ENCODE measurements around the gene TBC1D2.

The TBC1D2 gene

DNA sequence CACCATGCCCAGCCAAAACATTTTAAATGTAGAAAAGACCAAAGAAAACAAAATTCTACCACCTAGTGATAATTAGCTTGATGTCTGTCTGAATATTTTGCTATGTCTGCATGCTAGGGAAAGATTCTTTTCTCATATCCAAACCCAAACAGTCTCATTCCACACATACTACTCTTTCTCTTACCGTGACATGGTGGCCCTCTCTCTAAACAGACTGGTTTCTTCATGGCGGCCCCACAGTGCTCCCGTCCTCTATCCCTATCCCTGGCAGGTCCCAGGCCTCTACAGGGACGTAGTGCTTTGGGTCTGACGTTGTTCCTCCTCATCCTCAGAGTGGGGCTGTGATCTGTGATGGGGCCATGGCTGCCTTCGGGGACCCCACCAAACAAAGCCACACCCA lies 71.1 kb downstream of the TBC1D2 start:
- no peak for DNase-seq (ENCODE audit: low read depth, low spot score)
- TF ChIP-seq EZH2 (IDR thresholded peaks at IDR 0.05) (no peak), FOXP2 (optimal IDR thresholded peaks at IDR 0.05; ENCODE audit: control extremely low read depth, extremely low read length, insufficient read depth) (no peak), POLR2AphosphoS5 (IDR thresholded peaks at IDR 0.05; ENCODE audit: borderline replicate concordance, low read depth, low read length) (no peak)
- H3K4me3 ChIP-seq: no peak overlapping the region
- no peaks in the 10 kb centered on the region for H3K9me3 ChIP-seq (ENCODE audit: low read depth, low read length)
- no peaks in the 10 kb centered on the region for H3K36me3 ChIP-seq (ENCODE audit: insufficient read depth, low read length)
- no peak overlapping the region for H3K27ac ChIP-seq
- no peak overlapping the region for H3K9ac ChIP-seq (ENCODE audit: insufficient read length)

DNA sequence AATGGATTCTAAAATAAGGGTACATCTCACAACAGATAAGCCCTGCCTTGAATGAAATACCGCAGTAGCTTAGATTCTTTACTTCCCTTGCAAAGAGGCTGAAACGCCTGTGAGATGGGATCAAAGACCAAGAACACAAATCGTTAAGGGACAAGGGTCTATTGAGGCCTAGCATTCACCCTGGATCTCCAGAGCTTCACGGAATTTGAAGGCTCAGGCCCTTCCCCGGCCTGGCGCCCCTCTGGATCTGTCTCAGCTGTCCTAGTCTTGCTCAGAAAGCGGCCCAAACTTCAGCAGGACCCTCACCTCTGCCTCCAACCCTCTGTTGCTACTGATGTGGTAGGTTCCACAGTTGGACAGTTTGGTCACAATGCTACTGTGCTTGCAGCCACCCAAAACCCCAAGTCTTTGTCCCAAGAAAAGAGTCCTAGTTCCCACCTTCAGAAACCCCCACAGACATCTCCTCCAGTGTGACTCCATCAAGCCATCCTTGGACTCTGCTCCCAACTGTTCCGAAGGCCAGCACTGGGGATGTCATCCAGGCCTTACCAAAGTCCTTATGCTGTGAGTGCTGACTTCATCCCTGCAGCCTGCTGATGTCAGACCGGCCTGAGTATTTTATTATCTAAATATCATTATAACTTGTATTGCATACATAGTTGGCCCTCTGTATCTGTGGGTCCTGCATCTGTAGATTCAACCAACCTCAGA lies 72.4 kb downstream of the TBC1D2 start:
- Histone ChIP-seq H3K9ac (ENCODE audit: insufficient read length) (no peak overlapping the region), H3K36me3 (ENCODE audit: insufficient read depth, low read length) (no peaks in the 10 kb centered on the region), H3K27ac (no peak overlapping the region), H3K9me3 (ENCODE audit: low read depth, low read length) (no peaks in the 10 kb centered on the region), H3K4me3 (no peak overlapping the region)
- no peak for TF ChIP-seq EZH2 (IDR thresholded peaks at IDR 0.05)
- no peak for TF ChIP-seq POLR2AphosphoS5 (IDR thresholded peaks at IDR 0.05; ENCODE audit: borderline replicate concordance, low read depth, low read length)
- TF ChIP-seq FOXP2 (optimal IDR thresholded peaks at IDR 0.05; ENCODE audit: control extremely low read depth, extremely low read length, insufficient read depth): no peak
- DNase-seq (ENCODE audit: low read depth, low spot score): no peak

DNA sequence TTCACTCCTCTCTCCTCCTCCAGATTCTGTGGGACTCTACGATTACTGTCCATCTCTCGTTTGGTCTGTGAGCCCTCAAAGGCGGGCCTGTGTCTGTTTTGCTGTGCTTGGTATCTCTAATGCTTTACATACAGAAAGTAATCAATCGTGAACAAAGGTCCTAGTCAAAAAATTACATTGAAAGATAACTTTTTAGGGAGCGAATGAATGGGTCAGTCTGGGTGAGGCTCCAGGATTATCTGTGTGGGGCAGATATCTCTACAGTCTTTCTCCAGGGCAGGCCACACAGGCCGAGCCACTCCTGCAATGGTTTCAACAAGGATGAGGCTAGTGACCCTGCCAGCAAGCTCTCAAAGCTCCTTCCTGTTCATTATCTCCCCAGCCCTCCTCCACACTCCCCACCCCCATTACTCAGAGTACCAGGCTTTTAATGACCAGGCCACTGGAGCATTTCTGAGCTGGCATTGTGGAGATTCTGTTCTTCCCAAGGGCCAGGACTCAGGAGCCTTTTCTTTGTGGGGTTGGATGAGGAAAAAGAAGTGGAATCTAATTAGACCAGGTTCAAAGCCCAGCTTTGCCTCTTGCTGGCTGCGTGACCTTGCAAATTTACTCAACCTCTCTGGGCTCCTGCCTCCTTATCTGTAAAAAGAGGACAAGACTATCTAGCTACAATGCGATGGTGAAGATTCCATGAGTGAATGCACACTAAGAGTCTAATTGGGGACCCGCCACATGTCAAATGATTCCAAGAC lies 73.2 kb downstream of the TBC1D2 start:
- DNase-seq (ENCODE audit: low read depth, low spot score): no peak

DNA sequence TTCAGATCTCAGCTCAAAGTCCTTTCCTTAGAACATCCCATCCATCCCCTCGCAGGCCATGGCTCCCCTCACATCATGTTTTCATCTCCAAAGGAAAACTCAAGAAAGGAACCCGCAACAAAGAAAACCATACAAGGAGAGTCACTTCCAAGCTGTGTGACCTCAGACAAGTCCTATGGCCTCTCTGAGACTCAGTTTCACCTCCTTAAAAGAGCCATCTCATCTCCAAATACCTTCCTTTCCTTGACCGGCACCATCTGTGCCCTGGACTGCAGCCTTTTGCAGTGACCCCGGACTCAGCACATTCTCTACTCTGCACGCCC lies 73.7 kb downstream of the TBC1D2 start:
- TF ChIP-seq FOXP2 (optimal IDR thresholded peaks at IDR 0.05; ENCODE audit: control extremely low read depth, extremely low read length, insufficient read depth): no peak
- no peak for TF ChIP-seq EZH2 (IDR thresholded peaks at IDR 0.05)
- TF ChIP-seq POLR2AphosphoS5 (IDR thresholded peaks at IDR 0.05; ENCODE audit: borderline replicate concordance, low read depth, low read length): no peak
- Histone ChIP-seq H3K9ac (ENCODE audit: insufficient read length) (no peak overlapping the region), H3K27ac (no peak overlapping the region)

More for the DNA sequence above, 73.2 kb downstream of the TBC1D2 start:
- no peak overlapping the region for H3K27ac ChIP-seq
- H3K9ac ChIP-seq (ENCODE audit: insufficient read length): no peak overlapping the region
- no peaks in the 10 kb centered on the region for H3K36me3 ChIP-seq (ENCODE audit: insufficient read depth, low read length)
- TF ChIP-seq EZH2 (IDR thresholded peaks at IDR 0.05) (no peak), FOXP2 (optimal IDR thresholded peaks at IDR 0.05; ENCODE audit: control extremely low read depth, extremely low read length, insufficient read depth) (no peak), POLR2AphosphoS5 (IDR thresholded peaks at IDR 0.05; ENCODE audit: borderline replicate concordance, low read depth, low read length) (no peak)
- no peak overlapping the region for H3K4me3 ChIP-seq
- no peaks in the 10 kb centered on the region for H3K9me3 ChIP-seq (ENCODE audit: low read depth, low read length)

DNA sequence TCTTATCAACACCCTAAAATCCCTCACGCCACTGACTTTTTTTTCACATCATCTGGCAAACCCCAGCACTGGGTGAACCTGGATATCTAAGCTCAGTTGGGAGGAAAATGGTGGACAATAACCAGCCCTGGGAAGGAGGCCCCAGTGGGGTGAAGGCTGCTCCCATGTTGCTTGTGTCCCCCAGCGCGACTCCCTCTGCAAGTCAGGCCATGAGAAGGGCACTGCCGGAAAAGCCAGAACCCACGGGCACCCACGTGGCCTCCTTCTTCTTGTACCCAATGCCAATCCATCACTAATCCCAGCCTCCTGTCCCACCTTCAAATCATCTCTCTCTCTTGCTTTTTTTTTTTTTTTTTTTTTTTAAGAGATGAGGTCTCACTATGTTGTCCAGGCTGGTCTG lies 74.5 kb downstream of the TBC1D2 start:
- no peak for TF ChIP-seq FOXP2 (optimal IDR thresholded peaks at IDR 0.05; ENCODE audit: control extremely low read depth, extremely low read length, insufficient read depth)
- no peak for TF ChIP-seq POLR2AphosphoS5 (IDR thresholded peaks at IDR 0.05; ENCODE audit: borderline replicate concordance, low read depth, low read length)
- TF ChIP-seq EZH2 (IDR thresholded peaks at IDR 0.05): no peak
- Histone ChIP-seq H3K36me3 (ENCODE audit: insufficient read depth, low read length) (no peaks in the 10 kb centered on the region), H3K27ac (no peak overlapping the region), H3K9me3 (ENCODE audit: low read depth, low read length) (no peaks in the 10 kb centered on the region), H3K4me3 (no peak overlapping the region), H3K9ac (ENCODE audit: insufficient read length) (no peak overlapping the region)
- no peak for DNase-seq (ENCODE audit: low read depth, low spot score)

More for the DNA sequence above, 73.7 kb downstream of the TBC1D2 start:
- Histone ChIP-seq H3K4me3 (no peak overlapping the region), H3K9me3 (ENCODE audit: low read depth, low read length) (no peaks in the 10 kb centered on the region), H3K36me3 (ENCODE audit: insufficient read depth, low read length) (no peaks in the 10 kb centered on the region)
- no peak for DNase-seq (ENCODE audit: low read depth, low spot score)

DNA sequence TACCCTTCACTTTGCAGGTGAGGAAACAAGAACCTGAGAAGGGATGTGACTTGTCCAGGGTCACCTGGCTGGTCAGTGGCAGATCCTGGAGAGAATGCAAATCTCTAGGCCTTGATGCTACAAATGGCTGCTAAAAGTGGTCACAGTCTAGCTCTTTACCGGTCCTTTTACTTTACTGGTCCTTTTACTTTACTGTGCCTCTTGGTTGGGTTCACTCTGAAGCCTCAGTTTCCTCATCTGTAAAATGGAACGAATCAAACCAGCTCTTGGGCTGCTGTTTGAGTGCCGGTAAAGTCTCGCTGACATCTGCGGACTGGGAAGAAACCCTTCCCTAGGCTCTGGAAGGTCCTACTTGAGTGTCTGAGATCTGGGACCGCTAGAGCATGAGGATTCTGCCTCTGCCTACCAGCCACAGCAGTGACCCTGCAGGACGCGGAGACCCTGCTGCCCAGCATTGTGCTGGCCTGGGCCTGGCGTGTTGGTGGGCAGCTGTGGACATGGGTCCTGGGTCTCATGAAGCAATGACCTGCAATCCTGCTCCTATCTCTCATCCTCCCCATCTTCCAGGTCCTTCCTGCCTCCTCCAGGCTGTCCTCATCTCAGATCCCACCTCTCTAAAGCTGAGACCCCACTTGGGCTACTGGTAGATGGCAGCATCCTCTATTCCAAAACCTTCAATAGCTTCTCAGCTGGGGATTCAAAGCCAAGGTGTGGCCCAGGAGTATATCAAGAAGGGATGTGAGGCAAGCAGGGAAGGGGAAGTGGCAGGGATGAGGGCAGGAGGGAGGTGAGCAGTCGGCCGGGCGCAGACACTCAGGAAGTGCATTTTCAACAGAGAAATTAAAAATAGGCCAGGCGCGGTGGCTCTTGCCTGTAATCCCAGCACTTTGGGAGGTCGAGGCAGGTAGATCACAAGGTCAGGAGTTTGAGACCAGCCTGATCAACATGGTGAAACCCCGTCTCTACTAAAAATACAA lies 76.3 kb downstream of the TBC1D2 start:
- H3K9me3 ChIP-seq (ENCODE audit: low read depth, low read length): no peaks in the 10 kb centered on the region
- no peak for TF ChIP-seq POLR2AphosphoS5 (IDR thresholded peaks at IDR 0.05; ENCODE audit: borderline replicate concordance, low read depth, low read length)
- TF ChIP-seq EZH2 (IDR thresholded peaks at IDR 0.05): no peak
- TF ChIP-seq FOXP2 (optimal IDR thresholded peaks at IDR 0.05; ENCODE audit: control extremely low read depth, extremely low read length, insufficient read depth): no peak
- no peak overlapping the region for H3K27ac ChIP-seq
- DNase-seq (ENCODE audit: low read depth, low spot score): no peak
- no peaks in the 10 kb centered on the region for H3K36me3 ChIP-seq (ENCODE audit: insufficient read depth, low read length)
- no peak overlapping the region for H3K4me3 ChIP-seq
- no peak overlapping the region for H3K9ac ChIP-seq (ENCODE audit: insufficient read length)

DNA sequence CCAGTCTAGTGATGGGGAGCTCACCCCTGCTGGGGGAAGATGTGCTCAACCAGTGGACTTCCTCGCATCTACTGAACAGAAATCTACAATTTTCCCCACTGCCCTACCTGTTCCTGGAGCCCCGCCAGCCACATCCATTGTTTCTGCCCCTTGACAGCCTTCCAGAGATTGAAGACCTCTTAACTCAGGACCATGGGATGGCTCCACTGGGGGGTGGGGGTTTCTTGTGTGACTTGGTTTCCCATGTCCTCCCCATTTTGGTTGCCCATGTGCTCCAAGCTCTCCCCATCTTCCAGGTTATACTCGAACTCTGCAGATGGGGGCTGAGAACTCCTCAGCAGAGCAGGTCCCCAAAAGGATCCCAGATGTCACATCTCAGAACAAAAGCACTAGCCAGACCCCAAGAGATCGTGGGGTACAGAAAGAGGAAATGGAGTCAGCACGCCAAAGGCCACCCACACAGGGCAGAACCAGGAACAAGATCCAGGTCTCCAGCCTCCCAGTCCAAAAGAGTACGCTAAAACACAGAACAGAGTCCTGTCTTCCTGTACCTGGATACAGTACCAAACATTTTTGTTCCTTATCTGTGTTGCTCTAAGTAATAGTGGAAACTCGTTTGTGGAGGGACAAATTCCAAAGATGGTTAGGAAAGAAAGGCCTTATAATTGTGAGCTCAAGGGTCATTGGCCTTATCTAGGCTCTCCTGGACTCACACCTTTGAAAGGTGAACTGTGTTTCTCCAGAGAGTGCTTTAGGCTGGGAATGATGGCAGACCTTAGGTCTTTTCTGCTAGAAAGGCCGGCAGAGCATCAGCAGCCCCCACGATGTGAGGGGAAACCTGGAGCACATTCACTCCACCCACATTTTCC lies 78.8 kb downstream of the TBC1D2 start:
- no peak overlapping the region for H3K4me3 ChIP-seq
- H3K36me3 ChIP-seq (ENCODE audit: insufficient read depth, low read length): no peaks in the 10 kb centered on the region
- no peak overlapping the region for H3K9ac ChIP-seq (ENCODE audit: insufficient read length)
- H3K27ac ChIP-seq: no peak overlapping the region
- DNase-seq (ENCODE audit: low read depth, low spot score): no peak
- TF ChIP-seq EZH2 (IDR thresholded peaks at IDR 0.05) (no peak), POLR2AphosphoS5 (IDR thresholded peaks at IDR 0.05; ENCODE audit: borderline replicate concordance, low read depth, low read length) (no peak), FOXP2 (optimal IDR thresholded peaks at IDR 0.05; ENCODE audit: control extremely low read depth, extremely low read length, insufficient read depth) (no peak)
- H3K9me3 ChIP-seq (ENCODE audit: low read depth, low read length): no peaks in the 10 kb centered on the region

Data from SK-N-MC (cell line).